ENCODE measurements around the gene CLCNKA. TPM values are rescaled to one million over a fixed set of nuclear protein-coding genes. Genes with fewer than 3 reads are reported as not detected.

CLCNKA gene
- total RNA-seq, 1 experiment from 2014 or later, result not detected

- H3K4me1 ChIP-seq, result peaks cover 11% of the 10 kb centered on the region
- no peaks in the 10 kb centered on the region for H3K36me3 ChIP-seq (ENCODE audit: control insufficient read depth, insufficient read depth, low read length)
- Mint-ChIP-seq H3K27me3 (ENCODE audit: insufficient read depth, unreplicated experiment) (no peaks in the 10 kb centered on the region), H3K36me3 (ENCODE audit: insufficient read depth, unreplicated experiment) (no peaks in the 10 kb centered on the region), H3K9me3 (ENCODE audit: unreplicated experiment) (no peaks in the 10 kb centered on the region), H3K27ac (ENCODE audit: unreplicated experiment) (no peak overlapping the region), H3K4me1 (ENCODE audit: low read depth, unreplicated experiment) (no peaks in the 10 kb centered on the region), H3K4me3 (ENCODE audit: unreplicated experiment) (no peak overlapping the region)
- no peaks in the 10 kb centered on the region for H3K27me3 ChIP-seq (replicated peaks; ENCODE audit: control insufficient read depth, insufficient read depth, low read length)
- TF ChIP-seq, protein P1, sequence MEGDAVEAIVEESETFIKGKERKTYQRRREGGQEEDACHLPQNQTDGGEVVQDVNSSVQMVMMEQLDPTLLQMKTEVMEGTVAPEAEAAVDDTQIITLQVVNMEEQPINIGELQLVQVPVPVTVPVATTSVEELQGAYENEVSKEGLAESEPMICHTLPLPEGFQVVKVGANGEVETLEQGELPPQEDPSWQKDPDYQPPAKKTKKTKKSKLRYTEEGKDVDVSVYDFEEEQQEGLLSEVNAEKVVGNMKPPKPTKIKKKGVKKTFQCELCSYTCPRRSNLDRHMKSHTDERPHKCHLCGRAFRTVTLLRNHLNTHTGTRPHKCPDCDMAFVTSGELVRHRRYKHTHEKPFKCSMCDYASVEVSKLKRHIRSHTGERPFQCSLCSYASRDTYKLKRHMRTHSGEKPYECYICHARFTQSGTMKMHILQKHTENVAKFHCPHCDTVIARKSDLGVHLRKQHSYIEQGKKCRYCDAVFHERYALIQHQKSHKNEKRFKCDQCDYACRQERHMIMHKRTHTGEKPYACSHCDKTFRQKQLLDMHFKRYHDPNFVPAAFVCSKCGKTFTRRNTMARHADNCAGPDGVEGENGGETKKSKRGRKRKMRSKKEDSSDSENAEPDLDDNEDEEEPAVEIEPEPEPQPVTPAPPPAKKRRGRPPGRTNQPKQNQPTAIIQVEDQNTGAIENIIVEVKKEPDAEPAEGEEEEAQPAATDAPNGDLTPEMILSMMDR (IDR thresholded peaks at IDR 0.05; ENCODE audit: insufficient read depth in 1 of 2, low read depth in 1 of 2, low read length in 1 of 2, severe bottlenecking in 1 of 2, unreplicated experiment in 1 of 2), result no peak
- no peak for DNase-seq
- ChIA-PET CTCF (interaction anchor here (1.2 kb wide), 1 partner anchor 10 kb away, joined by 6 read pairs; no protein-coding TSS in a partner anchor), POLR2A (no interaction called here)
- no peaks in the 10 kb centered on the region for H3K9me3 ChIP-seq
- intact Hi-C loops (cut with micrococcal nuclease; ENCODE audit: unreplicated experiment), result no loop called here
- BruUV-seq (replicated peaks), result no TSS peak
- no peak overlapping the region for H3K4me3 ChIP-seq (ENCODE audit: low read depth, low read length)
These were observed 46.8 kb downstream of the CLCNKA start for GRCh38 chr1:16068356-16069270.

- no peaks in the 10 kb centered on the region for H3K27me3 ChIP-seq (replicated peaks; ENCODE audit: control insufficient read depth, insufficient read depth, low read length)
- no peak for DNase-seq
- Mint-ChIP-seq H3K27ac (ENCODE audit: unreplicated experiment) (no peak overlapping the region), H3K36me3 (ENCODE audit: insufficient read depth, unreplicated experiment) (no peaks in the 10 kb centered on the region), H3K9me3 (ENCODE audit: unreplicated experiment) (no peaks in the 10 kb centered on the region), H3K27me3 (ENCODE audit: insufficient read depth, unreplicated experiment) (no peaks in the 10 kb centered on the region), H3K4me3 (ENCODE audit: unreplicated experiment) (no peak overlapping the region), H3K4me1 (ENCODE audit: low read depth, unreplicated experiment) (no peaks in the 10 kb centered on the region)
- TF ChIP-seq, protein P1 (IDR thresholded peaks at IDR 0.05; ENCODE audit: insufficient read depth in 1 of 2, low read depth in 1 of 2, low read length in 1 of 2, severe bottlenecking in 1 of 2, unreplicated experiment in 1 of 2), result no peak
- intact Hi-C loops (cut with micrococcal nuclease; ENCODE audit: unreplicated experiment), result loop anchor here (10.0 kb wide), 1 partner anchor 294 kb away; the partner anchor contains the start of gene SZRD1
- H3K9me3 ChIP-seq, result no peaks in the 10 kb centered on the region
- ChIA-PET POLR2A (no interaction called here), CTCF (no interaction called here)
- peaks cover 11% of the 10 kb centered on the region for H3K4me1 ChIP-seq
- no peaks in the 10 kb centered on the region for H3K36me3 ChIP-seq (ENCODE audit: control insufficient read depth, insufficient read depth, low read length)
- no TSS peak for BruUV-seq (replicated peaks)
- no peak overlapping the region for H3K4me3 ChIP-seq (ENCODE audit: low read depth, low read length)
These were observed 49.0 kb downstream of the CLCNKA start for GRCh38 chr1:16070640-16071355.

GRCh38 chr1:16071614-16072013, 49.8 kb downstream of the CLCNKA start:
- intact Hi-C loops (cut with micrococcal nuclease; ENCODE audit: unreplicated experiment), result loop anchor here (10.0 kb wide), 1 partner anchor 293 kb away; the partner anchor contains the start of gene SZRD1
- no peak for DNase-seq
- CTCF ChIA-PET, result no interaction called here
- Histone ChIP-seq H3K27me3 (replicated peaks; ENCODE audit: control insufficient read depth, insufficient read depth, low read length) (no peaks in the 10 kb centered on the region), H3K9me3 (no peaks in the 10 kb centered on the region), H3K4me1 (peaks cover 11% of the 10 kb centered on the region), H3K36me3 (ENCODE audit: control insufficient read depth, insufficient read depth, low read length) (no peaks in the 10 kb centered on the region), H3K4me3 (ENCODE audit: low read depth, low read length) (no peak overlapping the region)
- Mint-ChIP-seq H3K36me3 (ENCODE audit: insufficient read depth, unreplicated experiment) (no peaks in the 10 kb centered on the region), H3K4me3 (ENCODE audit: unreplicated experiment) (no peak overlapping the region), H3K9me3 (ENCODE audit: unreplicated experiment) (no peaks in the 10 kb centered on the region), H3K27ac (ENCODE audit: unreplicated experiment) (no peak overlapping the region), H3K27me3 (ENCODE audit: insufficient read depth, unreplicated experiment) (no peaks in the 10 kb centered on the region), H3K4me1 (ENCODE audit: low read depth, unreplicated experiment) (no peaks in the 10 kb centered on the region)
- no TSS peak for BruUV-seq (replicated peaks)
- POLR2A ChIA-PET, result no interaction called here
- TF ChIP-seq, protein P1 (IDR thresholded peaks at IDR 0.05; ENCODE audit: insufficient read depth in 1 of 2, low read depth in 1 of 2, low read length in 1 of 2, severe bottlenecking in 1 of 2, unreplicated experiment in 1 of 2), result no peak

All from Caco-2 (cell line).